SK-N-SH treated with all-trans-retinoic acid at 6 μM for 48 hours (cell line): ENCODE data around the gene SPCS3.

Source experiments
- ATAC-seq: fragments of 200-7000 bp; cut with Tn5 transposase; 3 replicates; pipeline ENCODE4 v1.9.1; 2020; ENCODE audit warnings: mild to moderate bottlenecking, moderate library complexity
- ARNTL ChIP-seq: fragments of 450-650 bp; formaldehyde crosslinking; IDR thresholded peaks from 2 replicates; pipeline ENCODE4 v1.5.0; 2020; ENCODE audit warnings: low read depth, mild to moderate bottlenecking, moderate library complexity, borderline replicate concordance
- BACH2 ChIP-seq: fragments of 250-450 bp; sonication (Bioruptor Pico); IDR thresholded peaks from 2 replicates; pipeline ENCODE4 v1.9.0; 2021; ENCODE audit warnings: mild to moderate bottlenecking, borderline replicate concordance
- CSDC2 ChIP-seq: fragments of 250-450 bp; sonication (Bioruptor Pico); IDR thresholded peaks from 2 replicates; pipeline ENCODE4 v1.5.0; 2020; ENCODE audit warnings: mild to moderate bottlenecking, moderate library complexity
- GLIS3 ChIP-seq: fragments of 250-450 bp; sonication (Bioruptor Pico); IDR thresholded peaks from 2 replicates; pipeline ENCODE4 v1.5.0; 2020; ENCODE audit warnings: mild to moderate bottlenecking, moderate library complexity
- ISL1 ChIP-seq: fragments of 250-450 bp; sonication (Bioruptor Pico); IDR thresholded peaks from 2 replicates; pipeline ENCODE4 v2.1.2; 2022; ENCODE audit warnings: mild to moderate bottlenecking, moderate library complexity
- PPARA ChIP-seq: fragments of 250-450 bp; sonication (Bioruptor Pico); IDR thresholded peaks from 2 replicates; pipeline ENCODE4 v1.5.0; 2020; ENCODE audit warnings: mild to moderate bottlenecking, borderline replicate concordance
- RARB ChIP-seq: fragments of 250-450 bp; sonication (Bioruptor Pico); IDR thresholded peaks from 2 replicates; pipeline ENCODE4 v1.8.0; 2021; ENCODE audit warnings: mild to moderate bottlenecking, moderate library complexity
- TCF4 ChIP-seq: fragments of 250-450 bp; sonication (Bioruptor Pico); IDR thresholded peaks from 2 replicates; pipeline ENCODE4 v1.8.0; 2021; ENCODE audit warnings: mild to moderate bottlenecking, moderate library complexity, borderline replicate concordance
- TOX ChIP-seq: fragments of 250-450 bp; sonication (Bioruptor Pico); IDR thresholded peaks from 2 replicates; pipeline ENCODE4 v1.8.0; 2021; ENCODE audit warnings: mild to moderate bottlenecking, moderate library complexity, borderline replicate concordance
- ZC3H10 ChIP-seq: fragments of 250-450 bp; sonication (Bioruptor Pico); IDR thresholded peaks from 2 replicates; pipeline ENCODE4 v1.5.1; 2021; ENCODE audit warnings: mild to moderate bottlenecking, moderate library complexity
- ZFP3 ChIP-seq: fragments of 250-450 bp; sonication (Bioruptor Pico); IDR thresholded peaks from 2 replicates; pipeline ENCODE4 v1.5.0; 2020; ENCODE audit warnings: mild to moderate bottlenecking, moderate library complexity
- ZFP30 ChIP-seq: fragments of 450-650 bp; formaldehyde crosslinking; IDR thresholded peaks from 2 replicates; pipeline ENCODE4 v1.5.0; 2022; ENCODE audit warnings: mild to moderate bottlenecking, moderate library complexity
- ZNF565 ChIP-seq: fragments of 450-650 bp; formaldehyde crosslinking; conservative IDR thresholded peaks from 2 replicates; pipeline ENCODE4 v1.5.0; 2020; ENCODE audit warnings: low read depth, mild to moderate bottlenecking, moderate library complexity
- ZNF70 ChIP-seq: fragments of 450-650 bp; formaldehyde crosslinking; IDR thresholded peaks from 2 replicates; pipeline ENCODE4 v1.5.0; 2020; ENCODE audit warnings: mild to moderate bottlenecking, moderate library complexity
- ZNF8 ChIP-seq: fragments of 450-650 bp; formaldehyde crosslinking; IDR thresholded peaks from 2 replicates; pipeline ENCODE4 v1.5.0; 2020; ENCODE audit warnings: mild to moderate bottlenecking, moderate library complexity
- TF ChIP-seq, protein P1 (sequence below): fragments of 250-450 bp; sonication (Bioruptor Pico); IDR thresholded peaks from 2 replicates; pipeline ENCODE4 v1.5.1; 2020; ENCODE audit warnings: low read depth, mild to moderate bottlenecking, moderate library complexity
- TF ChIP-seq, protein P2 (sequence below): fragments of 250-450 bp; sonication (Bioruptor Pico); IDR thresholded peaks from 2 replicates; pipeline ENCODE4 v1.8.0; 2021; ENCODE audit warnings: low read depth, mild to moderate bottlenecking, moderate library complexity, borderline replicate concordance
- TF ChIP-seq, protein P3 (sequence below): fragments of 250-450 bp; sonication (Bioruptor Pico); IDR thresholded peaks from 2 replicates; pipeline ENCODE4 v1.5.1; 2021; ENCODE audit warnings: mild to moderate bottlenecking, moderate library complexity
- TF ChIP-seq, protein P4 (sequence below): fragments of 250-450 bp; sonication (Bioruptor Pico); IDR thresholded peaks from 2 replicates; pipeline ENCODE4 v1.8.0; 2020; ENCODE audit warnings: mild to moderate bottlenecking, moderate library complexity, borderline replicate concordance

Gene SPCS3

DNA sequence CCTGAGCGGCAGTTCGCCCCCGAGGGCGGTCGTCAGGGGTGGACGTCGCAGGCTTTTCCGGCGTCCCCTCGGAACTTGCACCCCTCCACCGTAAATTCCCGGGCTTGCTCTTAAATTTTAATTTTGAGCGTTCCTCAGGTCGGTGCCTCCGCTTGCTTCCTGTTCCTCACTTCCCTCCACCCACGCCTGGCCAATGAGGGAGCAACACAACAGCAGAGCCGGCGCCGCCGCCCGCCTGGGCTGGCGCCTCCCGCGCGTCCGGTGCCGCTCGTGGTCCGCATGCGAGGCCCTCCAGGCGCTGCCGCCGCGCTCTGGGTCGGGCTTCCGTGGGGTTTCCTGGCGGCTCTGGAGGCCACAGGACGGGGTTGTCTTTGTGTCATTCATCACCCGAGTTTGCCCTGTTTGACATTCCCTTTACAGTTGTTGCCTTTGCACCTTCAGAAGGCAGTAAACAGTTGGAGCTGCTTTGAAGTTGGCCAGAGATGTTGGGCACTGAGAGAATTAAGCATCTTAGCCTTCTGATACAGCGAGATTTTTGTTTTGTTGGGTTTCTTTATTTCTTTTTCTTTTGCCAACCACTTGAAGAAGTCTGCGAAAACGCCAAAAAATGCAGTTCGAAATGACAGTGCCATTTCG is 692 bp downstream of the SPCS3 start (continued):
- TF ChIP-seq, protein P1, sequence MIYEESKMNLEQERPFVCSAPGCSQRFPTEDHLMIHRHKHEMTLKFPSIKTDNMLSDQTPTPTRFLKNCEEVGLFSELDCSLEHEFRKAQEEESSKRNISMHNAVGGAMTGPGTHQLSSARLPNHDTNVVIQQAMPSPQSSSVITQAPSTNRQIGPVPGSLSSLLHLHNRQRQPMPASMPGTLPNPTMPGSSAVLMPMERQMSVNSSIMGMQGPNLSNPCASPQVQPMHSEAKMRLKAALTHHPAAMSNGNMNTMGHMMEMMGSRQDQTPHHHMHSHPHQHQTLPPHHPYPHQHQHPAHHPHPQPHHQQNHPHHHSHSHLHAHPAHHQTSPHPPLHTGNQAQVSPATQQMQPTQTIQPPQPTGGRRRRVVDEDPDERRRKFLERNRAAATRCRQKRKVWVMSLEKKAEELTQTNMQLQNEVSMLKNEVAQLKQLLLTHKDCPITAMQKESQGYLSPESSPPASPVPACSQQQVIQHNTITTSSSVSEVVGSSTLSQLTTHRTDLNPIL: no peak
- TF ChIP-seq BACH2 (CRISPR knock-in tag) (no peak), RARB (no peak), ZNF70 (CRISPR knock-in tag) (no peak), ZNF565 (CRISPR knock-in tag) (no peak)
- TF ChIP-seq, protein P2, sequence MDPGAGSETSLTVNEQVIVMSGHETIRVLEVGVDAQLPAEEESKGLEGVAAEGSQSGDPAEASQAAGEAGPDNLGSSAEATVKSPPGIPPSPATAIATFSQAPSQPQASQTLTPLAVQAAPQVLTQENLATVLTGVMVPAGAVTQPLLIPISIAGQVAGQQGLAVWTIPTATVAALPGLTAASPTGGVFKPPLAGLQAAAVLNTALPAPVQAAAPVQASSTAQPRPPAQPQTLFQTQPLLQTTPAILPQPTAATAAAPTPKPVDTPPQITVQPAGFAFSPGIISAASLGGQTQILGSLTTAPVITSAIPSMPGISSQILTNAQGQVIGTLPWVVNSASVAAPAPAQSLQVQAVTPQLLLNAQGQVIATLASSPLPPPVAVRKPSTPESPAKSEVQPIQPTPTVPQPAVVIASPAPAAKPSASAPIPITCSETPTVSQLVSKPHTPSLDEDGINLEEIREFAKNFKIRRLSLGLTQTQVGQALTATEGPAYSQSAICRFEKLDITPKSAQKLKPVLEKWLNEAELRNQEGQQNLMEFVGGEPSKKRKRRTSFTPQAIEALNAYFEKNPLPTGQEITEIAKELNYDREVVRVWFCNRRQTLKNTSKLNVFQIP (CRISPR knock-in tag): no peak

DNA sequence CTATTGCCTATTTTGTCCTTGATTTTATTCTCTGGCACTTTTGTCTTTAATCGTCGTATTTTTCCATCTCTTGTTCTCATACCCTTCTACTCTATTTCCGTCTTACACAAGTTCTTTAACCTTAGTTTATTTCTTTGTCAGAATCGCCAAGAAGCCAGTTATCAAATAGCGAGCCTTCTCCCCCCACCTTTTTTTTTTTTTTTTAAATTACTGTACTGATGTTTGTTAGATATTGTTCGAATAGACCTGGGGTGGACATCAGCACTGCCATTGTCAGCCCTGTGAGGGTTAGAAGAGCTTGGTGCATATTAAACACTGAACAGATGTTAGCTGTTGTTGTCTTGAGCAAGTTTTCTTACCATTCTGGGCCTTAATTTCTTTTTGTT is 1.2 kb downstream of the SPCS3 start:
- TF ChIP-seq ZFP30 (CRISPR knock-in tag): no peak
- no peak for TF ChIP-seq ISL1 (CRISPR knock-in tag)
- TF ChIP-seq, protein P3, sequence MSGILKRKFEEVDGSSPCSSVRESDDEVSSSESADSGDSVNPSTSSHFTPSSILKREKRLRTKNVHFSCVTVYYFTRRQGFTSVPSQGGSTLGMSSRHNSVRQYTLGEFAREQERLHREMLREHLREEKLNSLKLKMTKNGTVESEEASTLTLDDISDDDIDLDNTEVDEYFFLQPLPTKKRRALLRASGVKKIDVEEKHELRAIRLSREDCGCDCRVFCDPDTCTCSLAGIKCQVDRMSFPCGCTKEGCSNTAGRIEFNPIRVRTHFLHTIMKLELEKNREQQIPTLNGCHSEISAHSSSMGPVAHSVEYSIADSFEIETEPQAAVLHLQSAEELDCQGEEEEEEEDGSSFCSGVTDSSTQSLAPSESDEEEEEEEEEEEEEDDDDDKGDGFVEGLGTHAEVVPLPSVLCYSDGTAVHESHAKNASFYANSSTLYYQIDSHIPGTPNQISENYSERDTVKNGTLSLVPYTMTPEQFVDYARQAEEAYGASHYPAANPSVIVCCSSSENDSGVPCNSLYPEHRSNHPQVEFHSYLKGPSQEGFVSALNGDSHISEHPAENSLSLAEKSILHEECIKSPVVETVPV: no peak
- ATAC-seq: 0 out of 3 replicates have a peak, but pooled peaks have one; percentile 5

DNA sequence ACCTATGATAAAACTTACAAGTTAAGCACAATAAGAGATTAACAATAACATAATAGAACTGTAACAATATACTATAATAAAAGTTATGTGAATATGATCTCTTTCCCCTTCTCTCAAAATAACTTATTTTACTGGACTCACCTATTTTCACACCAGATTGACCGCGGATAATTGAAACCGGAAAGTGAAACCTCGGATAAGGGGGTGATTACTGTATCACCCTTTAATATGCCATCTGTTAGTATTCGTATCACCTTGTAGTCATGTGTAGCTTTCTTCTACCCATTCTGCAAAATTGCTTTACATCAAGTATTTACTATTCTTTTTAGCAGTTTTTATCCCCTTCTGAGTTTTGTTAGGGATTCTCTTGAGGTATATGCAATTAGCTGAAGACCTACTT is 1.8 kb downstream of the SPCS3 start:
- TF ChIP-seq GLIS3 (CRISPR knock-in tag) (no peak), ZNF8 (no peak), ZC3H10 (CRISPR knock-in tag) (no peak), TCF4 (CRISPR knock-in tag) (no peak), PPARA (no peak), ARNTL (CRISPR knock-in tag) (no peak), ZNF70 (CRISPR knock-in tag) (no peak), ISL1 (CRISPR knock-in tag) (no peak), TOX (CRISPR knock-in tag) (no peak), RARB (no peak), BACH2 (CRISPR knock-in tag) (no peak), ZNF565 (CRISPR knock-in tag) (no peak), CSDC2 (no peak), ZFP3 (no peak)
- TF ChIP-seq, protein P2 (CRISPR knock-in tag): no peak
- TF ChIP-seq, protein P4, sequence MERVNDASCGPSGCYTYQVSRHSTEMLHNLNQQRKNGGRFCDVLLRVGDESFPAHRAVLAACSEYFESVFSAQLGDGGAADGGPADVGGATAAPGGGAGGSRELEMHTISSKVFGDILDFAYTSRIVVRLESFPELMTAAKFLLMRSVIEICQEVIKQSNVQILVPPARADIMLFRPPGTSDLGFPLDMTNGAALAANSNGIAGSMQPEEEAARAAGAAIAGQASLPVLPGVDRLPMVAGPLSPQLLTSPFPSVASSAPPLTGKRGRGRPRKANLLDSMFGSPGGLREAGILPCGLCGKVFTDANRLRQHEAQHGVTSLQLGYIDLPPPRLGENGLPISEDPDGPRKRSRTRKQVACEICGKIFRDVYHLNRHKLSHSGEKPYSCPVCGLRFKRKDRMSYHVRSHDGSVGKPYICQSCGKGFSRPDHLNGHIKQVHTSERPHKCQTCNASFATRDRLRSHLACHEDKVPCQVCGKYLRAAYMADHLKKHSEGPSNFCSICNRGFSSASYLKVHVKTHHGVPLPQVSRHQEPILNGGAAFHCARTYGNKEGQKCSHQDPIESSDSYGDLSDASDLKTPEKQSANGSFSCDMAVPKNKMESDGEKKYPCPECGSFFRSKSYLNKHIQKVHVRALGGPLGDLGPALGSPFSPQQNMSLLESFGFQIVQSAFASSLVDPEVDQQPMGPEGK (CRISPR knock-in tag): no peak
- TF ChIP-seq, protein P3: no peak
- TF ChIP-seq, all 23 proteins: peak for 0
- ATAC-seq: no peak
